Measurements from ENCODE around the gene CXCL14.
"Not testable (repeated sequence)": the region's sequence is repeated elsewhere in the genome, so short reads cannot be mapped to it uniquely, and the experiment has no call there.

CXCL14 gene

DNA sequence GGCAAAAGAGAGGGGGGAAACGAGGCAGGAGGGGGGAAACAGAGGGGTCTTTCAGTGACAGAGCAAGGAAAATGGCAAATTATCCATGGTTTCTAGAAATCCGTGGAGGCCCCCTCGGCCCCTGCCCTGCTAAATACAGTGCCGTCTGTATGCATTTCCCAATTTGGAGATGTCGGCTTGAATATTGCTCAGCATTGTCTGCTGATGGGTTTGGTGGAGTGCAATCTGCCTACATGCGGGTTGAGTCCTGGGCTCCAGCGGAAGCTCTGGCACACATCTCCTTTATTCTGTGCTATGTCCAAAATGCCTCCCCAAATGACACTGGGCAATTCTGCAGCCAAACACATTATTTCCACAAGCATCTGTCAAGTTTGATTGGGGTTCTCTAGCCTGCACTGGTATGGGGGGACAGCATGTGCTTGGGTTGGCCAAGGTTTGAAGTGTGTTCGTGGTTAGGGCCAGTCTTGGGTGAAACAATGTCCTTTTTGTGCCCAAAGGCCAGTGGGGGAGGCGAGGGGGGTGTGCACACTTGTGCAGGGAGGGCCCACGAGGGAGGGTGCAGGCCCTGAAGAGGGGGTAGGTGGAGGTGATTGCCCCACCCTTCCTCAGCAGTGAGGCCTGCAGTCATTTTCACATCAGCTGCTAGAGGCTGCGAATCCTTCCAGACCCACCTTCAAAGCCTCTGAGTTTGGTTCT is 36.8 kb downstream of the CXCL14 start:
- no peak for DNase-seq

DNA sequence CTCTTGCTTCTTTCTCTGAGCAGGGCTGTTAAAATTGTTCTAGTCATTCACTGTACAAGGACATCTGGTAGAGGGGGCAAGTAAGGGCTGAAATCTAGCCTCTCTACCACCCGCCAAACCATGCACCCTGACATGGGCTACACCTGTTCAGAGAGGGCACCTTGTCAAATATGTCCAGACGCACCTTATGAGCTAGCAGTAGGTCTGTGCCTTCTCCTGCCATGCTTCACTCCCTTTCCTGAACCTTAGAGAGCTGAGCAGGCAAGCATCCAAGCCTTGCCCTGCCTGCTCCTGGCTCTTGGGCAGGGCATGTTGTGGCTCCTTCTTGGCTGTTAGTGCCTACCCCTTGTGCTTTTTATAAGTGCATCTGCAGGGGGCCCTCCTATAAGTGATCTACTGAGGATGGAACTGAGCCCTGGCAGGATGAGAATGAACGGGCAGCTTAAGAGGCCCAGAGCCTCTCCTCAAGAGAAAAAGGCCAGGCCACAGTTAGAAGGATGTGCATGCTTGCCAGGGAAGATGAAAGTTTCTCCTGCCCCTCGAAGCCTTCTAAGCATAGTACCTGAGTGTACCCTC is 39.3 kb downstream of the CXCL14 start:
- peak; percentile 43 for DNase-seq

- DNase-seq = no peak
Observed at GRCh38 chr5:135538261-135538660, 40.5 kb downstream of the CXCL14 start.

- no peak for DNase-seq
Observed at GRCh38 chr5:135537745-135538144, 41.0 kb downstream of the CXCL14 start.

DNA sequence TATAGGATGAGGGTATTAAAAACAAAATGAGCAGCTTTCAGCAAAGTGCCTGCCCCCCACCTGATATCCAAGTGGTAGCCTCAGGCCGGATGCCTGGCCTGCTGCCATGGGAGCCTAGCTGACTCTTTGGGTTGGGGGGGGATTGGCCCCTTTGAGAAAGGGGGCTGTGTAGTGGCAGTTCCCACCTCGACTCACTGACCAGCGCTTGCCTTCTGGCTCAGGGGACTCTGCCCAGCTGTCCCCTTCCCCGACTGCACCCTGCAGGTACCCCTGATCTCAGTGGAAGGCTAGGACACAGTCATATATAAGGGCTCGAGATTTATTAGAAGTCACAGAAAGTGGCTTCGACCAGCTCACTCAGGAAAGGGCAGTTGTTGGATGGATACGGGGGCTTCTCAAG is 41.5 kb downstream of the CXCL14 start:
- no peak for DNase-seq

DNA sequence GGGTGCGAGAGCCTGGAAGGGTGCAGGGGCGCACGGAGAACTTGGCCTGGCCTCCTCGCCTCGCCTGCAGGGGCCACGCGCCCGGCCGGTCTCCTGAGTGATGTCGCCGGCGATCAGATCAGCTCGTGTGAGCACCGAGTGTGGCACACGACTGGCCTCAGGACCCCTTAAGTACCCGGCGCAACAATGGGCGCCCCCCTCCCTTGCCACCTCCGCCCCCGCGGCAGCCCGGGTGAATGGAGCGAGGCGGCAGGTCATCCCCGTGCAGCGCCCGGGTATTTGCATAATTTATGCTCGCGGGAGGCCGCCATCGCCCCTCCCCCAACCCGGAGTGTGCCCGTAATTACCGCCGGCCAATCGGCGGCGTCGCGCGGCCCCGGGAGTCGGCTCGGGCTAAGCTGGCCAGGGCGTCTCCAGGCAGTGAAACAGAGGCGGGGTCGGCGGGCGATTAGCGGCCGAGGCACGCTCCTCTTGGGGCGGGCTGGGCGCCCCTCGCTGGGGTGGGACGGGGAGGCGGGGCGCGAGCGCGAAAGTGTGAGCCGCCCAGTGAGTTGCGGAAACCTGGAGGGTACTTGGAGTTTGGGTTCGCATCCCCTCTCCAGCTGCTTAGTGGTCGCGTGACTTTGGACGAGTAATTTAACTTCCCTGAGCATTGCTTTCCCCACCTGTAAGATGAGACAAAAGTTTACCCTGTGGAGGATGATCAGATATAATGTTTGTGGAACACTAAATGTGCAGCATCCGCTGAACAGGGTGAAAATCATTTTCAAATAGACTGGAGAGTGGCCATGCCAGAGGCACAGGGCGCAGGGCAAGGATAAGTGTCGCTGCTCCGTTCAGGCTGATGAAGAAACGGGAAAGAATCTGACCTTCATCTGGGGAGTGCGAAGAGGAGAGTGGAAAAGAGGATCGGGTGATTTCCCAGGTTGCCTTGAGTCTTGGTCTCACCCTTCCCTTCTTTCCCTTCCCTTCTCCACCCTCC is 42.7 kb downstream of the CXCL14 start, which contains the start of gene NEUROG1:
Gene NEUROG1, minus strand, starts transcription at position 145 of the 982 bp plus-strand sequence. CDS start 274 bp downstream, outside the sequence.
- DNase-seq = no peak

DNA sequence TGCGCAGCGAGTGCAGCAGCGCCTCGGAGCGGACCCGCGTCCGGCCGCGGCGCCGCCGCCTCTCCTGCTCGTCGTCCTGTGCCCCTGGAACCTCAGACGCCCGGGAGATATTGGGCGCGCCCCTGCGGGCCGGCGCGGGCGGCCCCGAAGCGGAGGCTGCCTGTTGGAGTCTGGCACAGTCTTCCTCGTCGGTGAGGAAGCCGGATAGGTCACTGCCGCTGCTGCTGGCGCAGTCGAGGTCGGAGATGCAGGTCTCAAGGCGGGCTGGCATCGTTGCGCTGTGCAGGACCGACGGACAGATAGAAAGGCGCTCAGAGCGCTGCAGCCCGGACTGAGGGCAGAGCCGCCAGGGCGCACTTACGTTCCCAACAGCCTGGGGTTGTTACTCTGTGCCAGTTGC is 43.4 kb downstream of the CXCL14 start:
- no peak for DNase-seq

- no peak for DNase-seq
Observed at GRCh38 chr5:135534609-135535419, 44.0 kb downstream of the CXCL14 start.

DNA sequence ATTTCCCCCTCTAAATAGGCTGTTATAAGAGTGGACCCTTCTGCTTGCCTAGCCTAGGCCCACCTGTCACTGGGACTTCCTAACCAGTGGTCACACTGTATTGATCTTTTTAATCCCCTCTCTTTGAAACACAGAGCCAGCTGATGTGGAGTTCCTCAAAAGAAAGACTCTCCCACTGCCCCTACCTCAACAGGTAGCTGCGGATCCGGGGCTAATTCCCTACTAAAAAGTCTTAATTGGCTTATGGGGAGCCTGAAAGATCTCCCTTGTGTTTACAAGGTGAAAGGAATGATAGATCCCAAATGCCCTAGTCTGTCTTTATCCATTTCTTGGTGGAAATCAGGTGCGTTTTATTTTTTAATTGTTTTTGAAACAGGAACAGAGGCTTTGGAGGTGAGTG is 45.0 kb downstream of the CXCL14 start:
- no peak for DNase-seq

- no peak for DNase-seq
Observed at GRCh38 chr5:135533334-135533733, 45.5 kb downstream of the CXCL14 start.

GRCh38 chr5:135529576-135529975 is 49.2 kb downstream of the CXCL14 start:
- DNase-seq = not testable (repeated sequence)

GRCh38 chr5:135526924-135527323 is 51.9 kb downstream of the CXCL14 start:
- DNase-seq = no peak

GRCh38 chr5:135521964-135522363 is 56.8 kb downstream of the CXCL14 start:
- DNase-seq = no peak
